ENCODE results near the gene PACSIN2. TPM values are rescaled to one million over a fixed set of nuclear protein-coding genes. Genes with fewer than 3 reads are reported as not detected.

The PACSIN2 gene
- total and polyA plus RNA-seq, 10 of the 15 experiments (the other 5 are each of a cell fraction or from before 2014, with no cell fraction given): 0.93 to 78.7 (median 46.8) TPM

- 1% methylated on average over 25 of the region's 39 CpGs for WGBS (ENCODE audit: insufficient coverage, insufficient replicate concordance, low lambda C conversion rate, missing lambda C conversion rate)
These were observed 557 bp downstream of the PACSIN2 start for GRCh38 chr22:43014316-43014868.

More at GRCh38 chr22:43014316-43014868, 557 bp downstream of the PACSIN2 start:
- TF ChIP-seq CREM (IDR thresholded peaks at IDR 0.05; ENCODE audit: low read depth) (0 out of 2 replicates have a peak, but pooled peaks have one; percentile 30), EGR1 (IDR thresholded peaks at IDR 0.05; ENCODE audit: borderline replicate concordance in 1 of 2, low read depth in 2 of 2, low read length in 2 of 2) (peak in 1 of 2 experiments; percentile 9; a peak in 1 of 3 replicates), POLR2A (IDR thresholded peaks at IDR 0.05; ENCODE audit: low read depth, low read length) (0 out of 2 replicates have a peak, but pooled peaks have one; percentile 50), CREB1 (IDR thresholded peaks at IDR 0.05; ENCODE audit: low read depth) (0 out of 2 replicates have a peak, but pooled peaks have one; percentile 8), MLLT1 (IDR thresholded peaks at IDR 0.05) (no peak), IKZF2 (IDR thresholded peaks at IDR 0.05) (peak in 1 of 2 experiments; percentile 47; a peak in 1 of 4 replicates), HDGF (IDR thresholded peaks at IDR 0.05) (0 out of 2 replicates have a peak, but pooled peaks have one; percentile 31), IKZF1 (conservative IDR thresholded peaks at IDR 0.05) (no peak; the same call in 1 of the 2 replicates)
- intact Hi-C loops (cut with micrococcal nuclease; ENCODE audit: unreplicated experiment): loop anchor here (5.0 kb wide), 1 partner anchor 82 kb away; no protein-coding TSS in a partner anchor
- H2AFZ ChIP-seq (ENCODE audit: control insufficient read depth, low read depth, low read length): peak overlapping the region; percentile 41; the same call in 1 of the 2 replicates
- H3K27ac ChIP-seq (ENCODE audit: control insufficient read depth, insufficient read depth): peak overlapping the region; percentile 68
- peak overlapping the region; percentile 97 for H3K4me3 ChIP-seq
- ATAC-seq: peak; percentile 53
- H3K9ac ChIP-seq (ENCODE audit: control insufficient read depth, insufficient read depth, low read length): peak overlapping the region; percentile 64
- peaks cover 5% of the 10 kb centered on the region; the same call in 1 of the 2 replicates for H4K20me1 ChIP-seq (ENCODE audit: control insufficient read depth, insufficient read depth)
- H3K4me1 ChIP-seq (ENCODE audit: control insufficient read depth, insufficient read depth, low read length): no peaks in the 10 kb centered on the region
- no peak for DNase-seq (ENCODE audit: low read depth, low spot score)
- in situ Hi-C loops (cut with MboI): no loop called here
- no TSS peak for BruUV-seq (replicated peaks)
- ChIA-PET SMC1A (ENCODE audit: uncharacterized antibody, unreplicated experiment) (interaction anchor here (0.6 to 5.8 kb wide), 6 partner anchors 12 to 1738 kb away, joined by 3 to 62 read pairs (median 6); partner anchors contain the start of gene ARHGAP8), CTCF (interaction anchor here (1.2 to 4.6 kb wide), 6 partner anchors 10 to 147 kb away, joined by 3 to 20 read pairs (median 6); no protein-coding TSS in a partner anchor), RAD21 (ENCODE audit: unreplicated experiment) (interaction anchor here (0.7 to 4.1 kb wide), 15 partner anchors 10 to 147 kb away, joined by 3 to 17 read pairs (median 6); no protein-coding TSS in a partner anchor), POLR2A (interaction anchor here (1.0 to 4.4 kb wide), 5 partner anchors 12 to 85 kb away, joined by 3 to 63 read pairs (median 5); no protein-coding TSS in a partner anchor)
- H3K27me3 ChIP-seq (replicated peaks in 1 of 2; ENCODE audit: control insufficient read depth in 2 of 2, insufficient read depth in 2 of 2, low read length in 1 of 2): no peaks in the 10 kb centered on the region
- H3K4me2 ChIP-seq (ENCODE audit: control insufficient read depth, insufficient read depth): peak overlapping the region; percentile 78
- FAIRE-seq: no peak
- H3K36me3 ChIP-seq (ENCODE audit: control insufficient read depth in 2 of 2, insufficient read depth in 2 of 2, low read length in 1 of 2): no peaks in the 10 kb centered on the region
- peaks cover 52% of the 10 kb centered on the region for H3K79me2 ChIP-seq (ENCODE audit: control insufficient read depth, insufficient read depth, low read length)
- H3K9me3 ChIP-seq (replicated peaks; ENCODE audit: control insufficient read depth, insufficient read depth, low read length): no peaks in the 10 kb centered on the region

Data from GM12878 (cell line).